Suprapubic skin (tissue), 4 donors: ENCODE results near the gene IRF7. TPM values are rescaled to one million over a fixed set of nuclear protein-coding genes. Genes with fewer than 3 reads are reported as not detected.

Source experiments
- DNase-seq, 2 donors: peaks; one replicate each; pipeline ENCODE4 v3.0.0-alpha.2; 2019; ENCODE audit warnings: low spot score in 2 of 2
- H3K27ac ChIP-seq: fragments of 200-600 bp; sonication (generic); one replicate; pipeline ENCODE4 v1.5.1; 2019
- H3K27me3 ChIP-seq: fragments of 200-600 bp; sonication (generic); one replicate; pipeline ENCODE4 v1.5.1; 2019
- H3K36me3 ChIP-seq: fragments of 200-600 bp; sonication (generic); one replicate; pipeline ENCODE4 v1.5.1; 2019
- H3K4me1 ChIP-seq: fragments of 200-600 bp; sonication (generic); one replicate; pipeline ENCODE4 v1.5.1; 2019
- H3K4me3 ChIP-seq: fragments of 200-600 bp; sonication (generic); one replicate; pipeline ENCODE4 v1.5.1; 2019; ENCODE audit warnings: mild to moderate bottlenecking
- H3K9me3 ChIP-seq: fragments of 200-600 bp; sonication (generic); one replicate; pipeline ENCODE4 v1.5.1; 2019
- CTCF ChIP-seq, 2 donors: fragments of 200-600 bp in 1 of 2; fragments of 450-650 bp in 1 of 2; sonication (generic) in 1 of 2; IDR thresholded peaks; one replicate each; pipeline ENCODE4 v1.5.1; 2016 to 2019; ENCODE audit warnings: antibody characterized with exemption in 2 of 2, mild to moderate bottlenecking in 1 of 2, moderate library complexity in 1 of 2
- EP300 ChIP-seq: sonication (generic); formaldehyde crosslinking; IDR thresholded peaks from one replicate; pipeline ENCODE4 v1.6.1; 2017; ENCODE audit warnings: antibody characterized with exemption
- POLR2A ChIP-seq, 2 donors: fragments of 450-650 bp; IDR thresholded peaks; one replicate each; pipeline ENCODE4 v1.6.1; 2017; ENCODE audit warnings: antibody characterized with exemption in 2 of 2, mild to moderate bottlenecking in 2 of 2, moderate library complexity in 2 of 2
- POLR2AphosphoS5 ChIP-seq, 3 donors: sonication (generic); formaldehyde crosslinking; IDR thresholded peaks; one replicate each; pipeline ENCODE4 v1.6.1; 2017; ENCODE audit warnings: antibody characterized with exemption in 3 of 3
- WGBS: methylation state at CpG from one replicate; pipeline ENCODE4 v1.1.5; 2018; 5-methylcytosine and 5-hydroxymethylcytosine counted together
- total RNA-seq, 4 donors: library from RNA; depleted of rRNA; stranded (reverse); fragments of >200 nt; gene quantifications; one replicate each; pipeline ENCODE4 v1.1.0, GENCODE V29; 2016

The IRF7 gene
- total RNA-seq, 4 donors from 2014 or later, result 20.9 to 34.0 (median 26.6) TPM

- peaks cover 60% of the 10 kb centered on the region for H3K36me3 ChIP-seq
- no peaks in the 10 kb centered on the region for H3K9me3 ChIP-seq
- H3K4me3 ChIP-seq, result no peak overlapping the region
- TF ChIP-seq EP300, result no peak
- H3K27ac ChIP-seq, result peak overlapping the region; percentile 15
- no peaks in the 10 kb centered on the region for H3K27me3 ChIP-seq
- peaks cover 51% of the 10 kb centered on the region for H3K4me1 ChIP-seq
- peak in 1 of 2 donors; percentile 73 for DNase-seq
- 42% methylated on average over 10 of the region's 27 CpGs for WGBS
Observed at GRCh38 chr11:612201-612960, 3.4 kb downstream of the IRF7 start.

DNA sequence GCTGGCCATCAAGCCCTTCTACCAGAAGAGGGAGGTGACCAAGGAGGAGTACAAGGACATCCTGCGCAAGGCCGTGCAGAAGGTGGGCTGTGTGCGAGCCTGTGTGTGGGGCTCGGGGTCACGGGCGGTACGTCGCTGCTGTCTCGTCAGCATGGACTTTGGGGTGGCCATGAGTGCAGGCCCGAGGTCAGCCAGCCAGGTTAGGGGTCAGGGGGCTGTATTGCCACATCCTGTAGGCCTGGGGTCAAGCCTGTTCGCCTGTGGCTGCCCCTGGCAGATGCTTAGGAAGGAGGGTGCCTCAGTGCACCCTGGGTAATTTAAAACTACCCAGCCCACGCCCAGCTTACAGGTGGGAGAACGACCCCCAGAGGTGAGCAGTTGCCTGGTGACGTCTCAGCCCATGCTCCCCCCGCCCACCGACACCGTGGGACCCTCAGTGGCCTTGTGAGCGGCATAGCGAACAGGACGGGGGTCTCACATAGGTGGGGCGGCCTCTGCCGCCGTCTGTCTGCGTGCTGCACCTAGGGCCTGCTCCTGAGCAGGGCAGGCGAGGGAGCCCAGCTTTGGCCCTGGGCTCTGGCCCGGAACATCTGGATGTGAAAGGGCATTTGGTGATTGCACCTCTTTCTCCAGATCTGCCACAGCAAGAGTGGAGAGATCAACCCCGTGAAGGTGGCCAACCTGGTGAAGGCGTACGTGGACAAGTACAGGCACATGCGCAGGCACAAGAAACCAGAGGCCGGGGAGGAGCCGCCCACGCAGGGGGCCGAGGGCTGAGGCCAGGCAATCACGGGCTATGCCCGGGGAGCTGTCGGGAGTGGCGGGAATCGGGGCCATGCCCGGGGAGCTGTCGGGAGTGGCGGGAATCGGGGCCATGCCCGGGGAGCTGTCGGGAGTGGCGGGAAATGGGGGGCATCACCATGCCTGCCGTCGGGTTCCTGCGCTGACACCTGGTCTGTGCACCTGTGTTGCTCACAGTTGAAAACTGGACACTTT is 4.5 kb downstream of the IRF7 start:
- WGBS, result 84% methylated on average over 39 of the region's 49 CpGs
- no peak for DNase-seq
- no peaks in the 10 kb centered on the region for H3K9me3 ChIP-seq
- H3K4me1 ChIP-seq, result peaks cover 55% of the 10 kb centered on the region
- H3K27ac ChIP-seq, result no peak overlapping the region
- H3K4me3 ChIP-seq, result no peak overlapping the region
- peaks cover 71% of the 10 kb centered on the region for H3K36me3 ChIP-seq
- TF ChIP-seq EP300, result no peak
- TF ChIP-seq POLR2A (IDR thresholded peaks at IDR 0.05), result no peak
- no peak for TF ChIP-seq POLR2AphosphoS5 (IDR thresholded peaks at IDR 0.05)
- TF ChIP-seq CTCF (IDR thresholded peaks at IDR 0.05), result no peak
- no peaks in the 10 kb centered on the region for H3K27me3 ChIP-seq

- Histone ChIP-seq H3K27me3 (no peaks in the 10 kb centered on the region), H3K4me3 (no peak overlapping the region), H3K9me3 (no peaks in the 10 kb centered on the region), H3K27ac (no peak overlapping the region), H3K36me3 (peaks cover 81% of the 10 kb centered on the region), H3K4me1 (peaks cover 58% of the 10 kb centered on the region)
- no peak for DNase-seq
- TF ChIP-seq POLR2A (IDR thresholded peaks at IDR 0.05), result no peak
- no peak for TF ChIP-seq POLR2AphosphoS5 (IDR thresholded peaks at IDR 0.05)
- no peak for TF ChIP-seq EP300
- TF ChIP-seq CTCF (IDR thresholded peaks at IDR 0.05), result no peak
- 96% methylated on average over 13 of the region's 18 CpGs for WGBS
Observed at GRCh38 chr11:610146-610801, 5.5 kb downstream of the IRF7 start.

DNA sequence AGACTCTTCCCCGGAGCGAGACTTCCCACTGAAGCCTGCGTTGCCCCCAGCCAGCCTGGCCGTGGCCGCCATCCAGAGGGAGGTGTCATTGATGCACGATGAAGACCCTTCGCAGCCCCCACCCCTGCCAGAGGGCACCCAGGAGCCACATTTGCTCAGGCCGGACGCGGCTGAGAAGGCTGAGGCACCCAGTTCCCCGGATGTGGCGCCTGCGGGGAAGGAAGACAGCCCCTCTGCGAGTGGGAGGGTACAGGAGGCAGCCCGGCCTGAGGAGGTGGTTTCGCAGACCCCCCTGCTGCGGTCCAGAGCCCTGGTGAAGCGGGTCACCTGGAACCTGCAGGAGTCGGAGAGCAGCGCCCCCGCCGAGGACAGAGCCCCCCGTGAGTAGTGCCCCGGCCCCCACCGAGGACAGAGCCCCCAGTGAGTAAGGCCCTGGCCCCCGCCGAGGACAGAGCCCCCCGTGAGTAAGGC is 6.4 kb downstream of the IRF7 start:
- Histone ChIP-seq H3K27me3 (no peaks in the 10 kb centered on the region), H3K36me3 (peaks cover 90% of the 10 kb centered on the region), H3K27ac (no peak overlapping the region), H3K4me3 (no peak overlapping the region), H3K9me3 (no peaks in the 10 kb centered on the region), H3K4me1 (peaks cover 49% of the 10 kb centered on the region)
- TF ChIP-seq POLR2AphosphoS5 (IDR thresholded peaks at IDR 0.05) (no peak), EP300 (no peak), CTCF (IDR thresholded peaks at IDR 0.05) (no peak), POLR2A (IDR thresholded peaks at IDR 0.05) (no peak)
- DNase-seq, result peak in 1 of 2 donors; percentile 64
- WGBS, result 91% methylated on average over 8 of the region's 28 CpGs

DNA sequence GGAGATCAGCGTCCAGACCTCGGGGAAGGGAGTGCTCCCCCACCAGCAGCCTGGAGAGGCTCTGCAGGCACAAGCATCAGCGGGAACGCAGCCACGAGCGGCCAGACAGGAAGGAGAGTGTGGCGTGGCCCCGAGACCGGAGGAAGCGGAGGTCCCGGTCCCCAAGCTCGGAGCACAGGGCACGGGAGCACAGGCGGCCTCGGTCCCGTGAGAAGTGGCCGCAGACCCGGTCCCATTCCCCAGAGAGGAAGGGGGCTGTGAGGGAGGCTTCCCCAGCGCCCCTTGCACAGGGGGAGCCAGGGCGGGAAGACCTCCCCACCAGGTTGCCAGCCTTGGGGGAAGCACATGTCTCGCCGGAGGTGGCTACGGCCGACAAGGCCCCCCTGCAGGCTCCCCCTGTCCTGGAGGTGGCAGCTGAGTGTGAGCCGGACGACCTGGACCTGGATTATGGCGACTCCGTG is 6.9 kb downstream of the IRF7 start:
- TF ChIP-seq POLR2A (IDR thresholded peaks at IDR 0.05), result no peak
- TF ChIP-seq EP300, result no peak
- no peak for TF ChIP-seq POLR2AphosphoS5 (IDR thresholded peaks at IDR 0.05)
- TF ChIP-seq CTCF (IDR thresholded peaks at IDR 0.05), result no peak
- H3K27ac ChIP-seq, result no peak overlapping the region
- H3K9me3 ChIP-seq, result no peaks in the 10 kb centered on the region
- DNase-seq, result no peak
- H3K36me3 ChIP-seq, result peaks cover 96% of the 10 kb centered on the region
- 95% methylated on average over 28 of the region's 28 CpGs for WGBS
- no peak overlapping the region for H3K4me3 ChIP-seq
- peaks cover 43% of the 10 kb centered on the region for H3K4me1 ChIP-seq
- H3K27me3 ChIP-seq, result no peaks in the 10 kb centered on the region
